A673 (cell line): ENCODE measurements around the gene FBLN1. TPM values are rescaled to one million over a fixed set of nuclear protein-coding genes. Genes with fewer than 3 reads are reported as not detected.

Source experiments
- BruUV-seq: library from RNA; stranded (reverse); fragments of 400-500 nt; replicated peaks from 2 replicates; lab custom pipeline; 2021; lab: Mats Ljungman, UMichigan
- CTCF ChIA-PET: fragments of 300-600 bp; sonication (Branson Sonifier 250); formaldehyde crosslinking; loops from one replicate; lab custom pipeline; 2022; ENCODE audit warnings: antibody characterized with exemption; lab: Charles Lee
- POLR2A ChIA-PET: fragments of 300-600 bp; sonication (Branson Sonifier 250); formaldehyde crosslinking; loops from one replicate; lab custom pipeline; 2022; ENCODE audit warnings: antibody characterized with exemption; ENCODE audit not compliant: low non-redundant PET; lab: Charles Lee
- DNase-seq: peaks from one replicate; pipeline ENCODE4 v3.0.0-alpha.2; 2015; ENCODE audit warnings: low spot score
- H3K27ac ChIP-seq: fragments of 200-600 bp; sonication (generic); 2 replicates; pipeline ENCODE4 v1.5.1; 2016; ENCODE audit warnings: mixed run types, low read depth, mild to moderate bottlenecking, mixed read lengths, antibody characterized with exemption, low read length; ENCODE audit not compliant: poor library complexity, severe bottlenecking
- H3K27me3 ChIP-seq: fragments of 200-600 bp; sonication (generic); replicated peaks from 2 replicates; pipeline ENCODE4 v1.6.1; 2017; ENCODE audit warnings: mixed run types, low read depth, mild to moderate bottlenecking, mixed read lengths, antibody characterized with exemption, low read length; ENCODE audit not compliant: insufficient read depth, poor library complexity
- H3K36me3 ChIP-seq: fragments of 200-600 bp; sonication (generic); 2 replicates; pipeline ENCODE4 v1.6.1; 2016; ENCODE audit warnings: mixed run types, mild to moderate bottlenecking, mixed read lengths, antibody characterized with exemption, low read length; ENCODE audit not compliant: insufficient read depth, poor library complexity, severe bottlenecking
- H3K4me1 ChIP-seq: fragments of 200-600 bp; sonication (generic); 2 replicates; pipeline ENCODE4 v1.6.1; 2017; ENCODE audit warnings: mixed run types, mild to moderate bottlenecking, mixed read lengths, antibody characterized with exemption, low read length; ENCODE audit not compliant: insufficient read depth, poor library complexity, severe bottlenecking
- H3K4me3 ChIP-seq: fragments of 200-600 bp; sonication (generic); 2 replicates; pipeline ENCODE4 v1.5.1; 2016; ENCODE audit warnings: low read depth, mixed run types, mild to moderate bottlenecking, mixed read lengths, low read length; ENCODE audit not compliant: poor library complexity, severe bottlenecking
- H3K9me3 ChIP-seq: fragments of 200-600 bp; sonication (generic); 2 replicates; pipeline ENCODE4 v1.6.1; 2016; ENCODE audit warnings: mixed run types, low read depth, mild to moderate bottlenecking, mixed read lengths, antibody characterized with exemption, low read length; ENCODE audit not compliant: poor library complexity, severe bottlenecking
- EZH2 ChIP-seq: fragments of 200-600 bp; sonication (generic); IDR thresholded peaks from 2 replicates; pipeline ENCODE4 v1.6.1; 2017; ENCODE audit warnings: borderline replicate concordance, low read depth, mild to moderate bottlenecking, mixed read lengths, antibody characterized with exemption, low read length; ENCODE audit not compliant: poor library complexity, severe bottlenecking
- intact Hi-C: fragments of 100-400 bp; cut with micrococcal nuclease; formaldehyde crosslinking; loops from one replicate; pipeline ENCODE4 v1.10.0; 2022; ENCODE audit not compliant: unreplicated experiment
- total RNA-seq: library from RNA; stranded (reverse); gene quantifications from 2 replicates; pipeline ENCODE4 v1.2.3, GENCODE V29; 2021
- TF ChIP-seq, protein P1 (sequence below): fragments of 300-800, 200-600 bp; sonication (generic); conservative IDR thresholded peaks from 2 replicates; pipeline ENCODE4 v1.5.1; 2017; ENCODE audit warnings: low read depth, mild to moderate bottlenecking, antibody characterized with exemption, low read length, moderate library complexity, mixed read lengths

FBLN1 gene
- total RNA-seq, 1 experiment from 2014 or later = 96.4 TPM

DNA sequence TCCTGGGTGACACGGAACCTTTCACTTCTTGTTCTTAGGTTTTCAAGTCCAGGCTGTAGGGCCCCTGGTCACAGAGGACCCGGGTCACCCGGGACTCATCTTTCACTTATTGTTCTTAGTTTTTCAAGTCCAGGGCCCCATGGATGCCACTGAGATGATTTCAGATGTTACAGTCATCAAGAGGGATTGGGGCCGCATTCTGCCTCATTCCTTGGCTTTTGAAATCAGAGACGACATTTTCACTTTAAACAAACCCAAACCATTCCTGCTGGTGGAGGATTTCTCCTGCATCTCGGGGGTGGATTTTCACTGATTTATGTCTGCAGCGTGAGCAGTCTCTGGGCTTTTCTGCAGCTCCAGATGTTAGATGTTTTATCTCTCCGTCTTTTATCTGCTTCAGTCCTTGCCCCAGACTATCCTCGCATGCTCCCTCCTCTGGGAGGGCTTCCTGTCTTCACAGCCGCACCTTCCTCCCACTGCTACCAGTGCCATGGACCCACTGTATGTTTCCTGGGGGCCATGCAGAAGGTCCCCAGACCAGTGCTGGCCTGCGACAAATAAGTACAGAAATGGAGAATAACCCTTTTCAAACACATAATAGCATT lies 27.4 kb downstream of the FBLN1 start:
- BruUV-seq = no TSS peak
- H3K4me1 ChIP-seq = peaks cover 12% of the 10 kb centered on the region
- ChIA-PET CTCF (no interaction called here), POLR2A (no interaction called here)
- intact Hi-C loops = no loop called here
- H3K9me3 ChIP-seq = no peaks in the 10 kb centered on the region
- TF ChIP-seq, protein P1, sequence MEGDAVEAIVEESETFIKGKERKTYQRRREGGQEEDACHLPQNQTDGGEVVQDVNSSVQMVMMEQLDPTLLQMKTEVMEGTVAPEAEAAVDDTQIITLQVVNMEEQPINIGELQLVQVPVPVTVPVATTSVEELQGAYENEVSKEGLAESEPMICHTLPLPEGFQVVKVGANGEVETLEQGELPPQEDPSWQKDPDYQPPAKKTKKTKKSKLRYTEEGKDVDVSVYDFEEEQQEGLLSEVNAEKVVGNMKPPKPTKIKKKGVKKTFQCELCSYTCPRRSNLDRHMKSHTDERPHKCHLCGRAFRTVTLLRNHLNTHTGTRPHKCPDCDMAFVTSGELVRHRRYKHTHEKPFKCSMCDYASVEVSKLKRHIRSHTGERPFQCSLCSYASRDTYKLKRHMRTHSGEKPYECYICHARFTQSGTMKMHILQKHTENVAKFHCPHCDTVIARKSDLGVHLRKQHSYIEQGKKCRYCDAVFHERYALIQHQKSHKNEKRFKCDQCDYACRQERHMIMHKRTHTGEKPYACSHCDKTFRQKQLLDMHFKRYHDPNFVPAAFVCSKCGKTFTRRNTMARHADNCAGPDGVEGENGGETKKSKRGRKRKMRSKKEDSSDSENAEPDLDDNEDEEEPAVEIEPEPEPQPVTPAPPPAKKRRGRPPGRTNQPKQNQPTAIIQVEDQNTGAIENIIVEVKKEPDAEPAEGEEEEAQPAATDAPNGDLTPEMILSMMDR = no peak
- no peak for TF ChIP-seq EZH2
- H3K36me3 ChIP-seq = peaks cover 29% of the 10 kb centered on the region
- H3K27ac ChIP-seq = no peak overlapping the region
- H3K27me3 ChIP-seq = no peaks in the 10 kb centered on the region
- no peak overlapping the region for H3K4me3 ChIP-seq
- DNase-seq = no peak

DNA sequence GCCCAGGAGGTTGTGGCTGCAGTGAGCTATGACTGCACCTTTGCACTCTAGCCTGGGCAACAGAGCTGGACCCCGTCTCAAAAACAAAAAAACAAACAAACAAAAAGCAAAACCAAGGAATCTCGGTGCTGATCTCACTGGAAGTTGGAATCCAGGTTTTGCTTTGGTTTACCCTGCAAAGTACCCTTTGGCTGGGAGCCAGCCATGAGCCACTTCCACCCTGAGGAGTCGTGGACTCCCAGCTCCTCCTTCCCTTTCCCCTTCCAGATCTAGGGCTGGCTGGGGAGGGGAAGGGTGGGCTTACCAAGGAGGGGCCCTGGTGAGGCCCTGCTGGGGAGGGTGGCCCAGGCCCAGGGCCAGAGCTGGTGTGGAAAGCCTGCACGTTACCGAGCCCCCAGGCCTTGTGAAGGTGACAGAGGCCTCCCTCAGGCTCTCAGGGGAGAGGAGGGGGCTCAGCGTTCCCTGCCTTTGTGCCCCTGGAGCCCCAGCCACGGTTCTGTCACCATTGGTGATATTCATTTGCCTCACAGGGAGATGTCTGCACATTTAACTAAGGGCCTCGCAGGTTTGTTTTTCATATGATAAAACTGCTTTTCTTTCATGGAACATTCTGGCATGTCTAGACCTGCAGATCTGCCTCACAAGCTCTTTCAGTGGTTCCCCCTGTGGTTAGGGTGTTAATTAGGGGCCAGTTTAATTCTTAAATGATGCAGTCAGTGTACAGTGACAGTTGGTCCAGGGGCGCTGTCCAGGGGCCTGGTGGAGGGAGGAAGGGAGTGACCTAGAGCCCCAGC lies 29.0 kb downstream of the FBLN1 start:
- CTCF ChIA-PET = no interaction called here
- no peaks in the 10 kb centered on the region for H3K9me3 ChIP-seq

DNA sequence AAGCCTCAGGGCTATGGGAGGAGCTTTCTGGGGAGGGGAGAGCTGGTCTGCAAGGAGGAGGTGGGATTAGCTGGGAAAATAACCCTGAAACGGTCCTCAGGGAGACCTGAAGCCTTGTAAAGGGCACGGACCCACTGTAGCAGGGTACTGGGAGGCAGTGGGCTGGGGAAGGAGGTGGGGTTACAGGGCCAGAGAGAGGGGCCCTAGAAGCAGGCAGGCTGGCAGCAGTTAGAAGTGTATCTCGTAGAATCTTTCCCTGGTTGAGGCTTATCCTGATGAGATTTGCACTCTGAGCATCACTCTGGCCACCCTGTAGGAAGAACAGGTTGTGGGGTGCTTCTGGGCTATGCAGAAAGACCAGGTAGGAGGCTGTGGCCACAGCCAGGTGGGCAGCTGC lies 29.6 kb downstream of the FBLN1 start:
- POLR2A ChIA-PET = no interaction called here
- no TSS peak for BruUV-seq
- H3K27me3 ChIP-seq = no peaks in the 10 kb centered on the region
- no peaks in the 10 kb centered on the region for H3K9me3 ChIP-seq
- intact Hi-C loops = no loop called here
- H3K27ac ChIP-seq = peak overlapping the region; percentile 40
- CTCF ChIA-PET = no interaction called here
- peaks cover 21% of the 10 kb centered on the region for H3K4me1 ChIP-seq
- TF ChIP-seq, protein P1 = no peak
- TF ChIP-seq EZH2 = no peak
- H3K4me3 ChIP-seq = no peak overlapping the region
- no peak for DNase-seq
- peaks cover 25% of the 10 kb centered on the region for H3K36me3 ChIP-seq

More for the DNA sequence above, 29.0 kb downstream of the FBLN1 start:
- no peaks in the 10 kb centered on the region for H3K27me3 ChIP-seq
- TF ChIP-seq, protein P1 = no peak
- no peak for TF ChIP-seq EZH2
- intact Hi-C loops = no loop called here
- peak overlapping the region; percentile 40 for H3K27ac ChIP-seq
- no peak for DNase-seq
- no peak overlapping the region for H3K4me3 ChIP-seq
- peaks cover 15% of the 10 kb centered on the region for H3K4me1 ChIP-seq
- POLR2A ChIA-PET = no interaction called here
- BruUV-seq = no TSS peak
- H3K36me3 ChIP-seq = peaks cover 25% of the 10 kb centered on the region
